ENCODE data around the gene CCDC93.

DNA sequence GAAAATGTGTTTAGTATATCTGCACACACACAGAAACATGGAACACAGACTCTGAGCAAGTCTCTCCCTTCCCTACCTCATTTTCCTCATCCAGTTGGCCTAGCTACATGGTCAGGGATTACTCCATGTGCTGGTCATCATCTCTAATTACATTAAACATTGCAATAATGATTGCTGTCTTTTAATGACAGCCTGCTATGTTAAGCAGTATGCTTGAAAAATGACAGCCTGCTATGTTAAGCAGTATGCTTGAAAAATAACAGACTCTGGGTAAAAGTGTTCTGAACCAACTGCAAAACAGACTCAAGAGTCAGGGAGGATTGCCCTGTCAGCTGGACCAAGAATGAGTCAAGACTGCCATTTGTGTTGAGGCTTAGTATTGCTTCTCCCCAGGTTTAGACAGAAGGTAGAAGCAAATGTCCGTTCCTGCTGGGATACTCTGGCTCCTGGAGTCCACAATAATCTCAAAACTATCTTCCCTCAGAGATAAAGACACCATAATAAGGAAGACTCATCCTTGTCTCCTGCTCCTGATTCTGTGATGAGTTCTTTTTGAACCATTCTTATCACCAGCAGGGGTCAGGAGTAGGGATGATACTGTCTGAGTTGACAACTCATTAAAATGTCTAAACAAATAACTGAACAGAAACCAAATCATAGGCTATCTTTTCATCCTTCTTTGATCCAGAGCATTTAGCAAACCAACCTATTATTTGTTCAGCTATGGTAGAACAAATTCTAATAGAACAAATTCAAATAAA, 57.7 kb downstream of the CCDC93 start:
- TF ChIP-seq, protein P1, sequence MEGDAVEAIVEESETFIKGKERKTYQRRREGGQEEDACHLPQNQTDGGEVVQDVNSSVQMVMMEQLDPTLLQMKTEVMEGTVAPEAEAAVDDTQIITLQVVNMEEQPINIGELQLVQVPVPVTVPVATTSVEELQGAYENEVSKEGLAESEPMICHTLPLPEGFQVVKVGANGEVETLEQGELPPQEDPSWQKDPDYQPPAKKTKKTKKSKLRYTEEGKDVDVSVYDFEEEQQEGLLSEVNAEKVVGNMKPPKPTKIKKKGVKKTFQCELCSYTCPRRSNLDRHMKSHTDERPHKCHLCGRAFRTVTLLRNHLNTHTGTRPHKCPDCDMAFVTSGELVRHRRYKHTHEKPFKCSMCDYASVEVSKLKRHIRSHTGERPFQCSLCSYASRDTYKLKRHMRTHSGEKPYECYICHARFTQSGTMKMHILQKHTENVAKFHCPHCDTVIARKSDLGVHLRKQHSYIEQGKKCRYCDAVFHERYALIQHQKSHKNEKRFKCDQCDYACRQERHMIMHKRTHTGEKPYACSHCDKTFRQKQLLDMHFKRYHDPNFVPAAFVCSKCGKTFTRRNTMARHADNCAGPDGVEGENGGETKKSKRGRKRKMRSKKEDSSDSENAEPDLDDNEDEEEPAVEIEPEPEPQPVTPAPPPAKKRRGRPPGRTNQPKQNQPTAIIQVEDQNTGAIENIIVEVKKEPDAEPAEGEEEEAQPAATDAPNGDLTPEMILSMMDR (optimal IDR thresholded peaks at IDR 0.05 in 1 of 3, IDR thresholded peaks at IDR 0.05 in 1 of 3, conservative IDR thresholded peaks at IDR 0.05 in 1 of 3; ENCODE audit: extremely low read depth in 1 of 3, insufficient read depth in 2 of 3, low read length in 3 of 3): peak in 2 of 3 experiments; percentile 23 to 26
- no peak for TF ChIP-seq EZH2 (IDR thresholded peaks at IDR 0.05; ENCODE audit: low read length)
